MM.1S (cell line): Measurements from ENCODE around the gene KIRREL3.

Experiments used
- DNase-seq: peaks from one replicate; pipeline ENCODE4 v3.0.0-alpha.2; 2015
- H2AFZ ChIP-seq: fragments of 300-600 bp; sonication (generic); 2 replicates; pipeline ENCODE4 v1.6.0; 2016; ENCODE audit warnings: antibody characterized with exemption, low read length
- H3F3A ChIP-seq: fragments of 300-600 bp; sonication (generic); 2 replicates; pipeline ENCODE4 v1.6.1; 2016; ENCODE audit warnings: mild to moderate bottlenecking, antibody characterized with exemption, low read length, moderate library complexity, mixed read lengths; ENCODE audit not compliant: insufficient read depth
- H3K27ac ChIP-seq: fragments of 300-600 bp; sonication (generic); 2 replicates; pipeline ENCODE4 v1.5.1; 2016; ENCODE audit warnings: mild to moderate bottlenecking, low read length
- H3K27me3 ChIP-seq: fragments of 300-600 bp; sonication (generic); replicated peaks from 2 replicates; pipeline ENCODE4 v1.6.0; 2016; ENCODE audit warnings: low read length; ENCODE audit not compliant: insufficient read depth
- H3K36me3 ChIP-seq: fragments of 300-600 bp; sonication (generic); replicated peaks from 2 replicates; pipeline ENCODE4 v1.6.1; 2016; ENCODE audit warnings: mild to moderate bottlenecking, low read length, mixed read lengths; ENCODE audit not compliant: insufficient read depth
- H3K4me1 ChIP-seq: fragments of 300-600 bp; sonication (generic); 2 replicates; pipeline ENCODE4 v1.6.1; 2016; ENCODE audit warnings: low read length, mixed read lengths
- H3K4me2 ChIP-seq: fragments of 300-600 bp; sonication (generic); 2 replicates; pipeline ENCODE4 v1.6.0; 2016; ENCODE audit warnings: low read depth, low read length
- H3K4me3 ChIP-seq: fragments of 300-600 bp; sonication (generic); 2 replicates; pipeline ENCODE4 v1.5.1; 2016; ENCODE audit warnings: low read length, mixed read lengths
- H3K79me2 ChIP-seq: fragments of 300-600 bp; sonication (generic); 2 replicates; pipeline ENCODE4 v1.6.1; 2016; ENCODE audit warnings: mixed run types, low read length, mixed read lengths
- H3K9ac ChIP-seq: fragments of 300-600 bp; sonication (generic); 2 replicates; pipeline ENCODE4 v1.6.1; 2016; ENCODE audit warnings: low read length, mixed read lengths
- H3K9me2 ChIP-seq: fragments of 300-600 bp; sonication (generic); replicated peaks from 2 replicates; pipeline ENCODE4 v1.6.1; 2016; ENCODE audit warnings: mild to moderate bottlenecking, low read length, mixed read lengths; ENCODE audit not compliant: insufficient read depth
- H3K9me3 ChIP-seq: fragments of 300-600 bp; sonication (generic); replicated peaks from 2 replicates; pipeline ENCODE4 v1.6.1; 2016; ENCODE audit warnings: mild to moderate bottlenecking, low read length, mixed read lengths; ENCODE audit not compliant: insufficient read depth
- H4K20me1 ChIP-seq: fragments of 300-600 bp; sonication (generic); 2 replicates; pipeline ENCODE4 v1.6.1; 2016; ENCODE audit warnings: mild to moderate bottlenecking, low read length, moderate library complexity, mixed read lengths; ENCODE audit not compliant: insufficient read depth
- CTCF ChIP-seq: fragments of 300-600 bp; sonication (generic); IDR thresholded peaks from 2 replicates; pipeline ENCODE4 v1.5.1; 2016; ENCODE audit warnings: antibody characterized with exemption, low read length, mixed read lengths
- EZH2 ChIP-seq: fragments of 300-600 bp; sonication (generic); optimal IDR thresholded peaks from 2 replicates; pipeline ENCODE3; 2017; ENCODE audit warnings: low read depth, mild to moderate bottlenecking, antibody characterized with exemption, low read length, mixed read lengths
- EZH2phosphoT487 ChIP-seq: fragments of 300-600 bp; sonication (generic); IDR thresholded peaks from 2 replicates; pipeline ENCODE4 v1.6.1; 2018; ENCODE audit warnings: antibody characterized with exemption, low read length

KIRREL3 gene

DNA sequence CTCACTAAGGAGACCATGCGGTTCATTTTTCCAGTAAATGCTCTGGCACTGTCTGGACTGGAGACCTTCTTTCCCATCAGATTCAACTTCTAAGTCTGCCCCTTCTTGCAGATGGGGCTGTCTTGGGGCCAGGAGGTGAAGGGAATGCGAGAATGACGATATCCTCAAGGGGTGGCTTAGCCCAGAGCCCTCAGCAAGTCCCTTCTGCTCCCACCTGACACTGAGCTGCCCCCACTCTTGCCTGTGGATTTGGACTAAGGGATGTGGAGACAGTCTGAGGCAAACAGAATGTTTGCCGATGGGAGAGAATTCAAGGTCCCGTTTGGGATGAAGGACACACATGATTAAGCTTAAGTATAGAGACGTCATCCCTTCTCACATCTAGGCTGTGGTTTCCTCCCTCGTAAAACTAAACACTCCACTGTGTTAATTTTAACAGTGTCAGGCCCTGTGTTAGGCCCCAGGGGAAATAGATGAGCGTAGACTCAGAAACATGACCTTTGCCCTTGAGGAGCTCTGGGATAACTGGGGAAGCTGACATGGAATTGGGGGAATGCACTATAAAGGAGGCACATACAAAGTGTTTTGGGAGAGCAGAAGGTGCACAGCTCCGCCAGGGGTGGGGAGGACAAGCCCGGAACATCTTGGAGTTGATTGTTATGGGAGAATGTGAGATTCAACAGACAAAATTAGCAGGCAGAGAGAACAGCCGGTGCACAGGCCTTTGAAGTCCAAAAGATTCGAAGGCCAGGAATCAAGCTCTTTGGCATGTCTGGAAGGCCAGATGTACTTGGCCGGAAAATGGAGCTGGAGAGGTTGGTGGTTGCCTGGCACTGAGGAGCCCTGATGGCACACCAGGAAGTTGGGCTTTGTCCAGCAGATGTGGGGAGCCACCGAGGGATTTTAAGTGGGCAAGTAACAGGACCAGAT is 573.5 kb downstream of the KIRREL3 start:
- peaks cover 10% of the 10 kb centered on the region; the same call in 1 of the 2 replicates for H3K27me3 ChIP-seq
- H4K20me1 ChIP-seq: no peaks in the 10 kb centered on the region
- DNase-seq: no peak
- no peak overlapping the region for H3K9ac ChIP-seq
- no peak overlapping the region for H3K4me2 ChIP-seq
- no peak overlapping the region for H3K4me3 ChIP-seq
- no peaks in the 10 kb centered on the region for H3K9me2 ChIP-seq
- no peak overlapping the region for H2AFZ ChIP-seq
- H3F3A ChIP-seq: no peaks in the 10 kb centered on the region
- no peaks in the 10 kb centered on the region for H3K36me3 ChIP-seq
- TF ChIP-seq CTCF (no peak), EZH2phosphoT487 (no peak), EZH2 (no peak)
- no peaks in the 10 kb centered on the region for H3K9me3 ChIP-seq
- H3K4me1 ChIP-seq: no peaks in the 10 kb centered on the region
- H3K79me2 ChIP-seq: no peaks in the 10 kb centered on the region
- H3K27ac ChIP-seq: no peak overlapping the region

DNA sequence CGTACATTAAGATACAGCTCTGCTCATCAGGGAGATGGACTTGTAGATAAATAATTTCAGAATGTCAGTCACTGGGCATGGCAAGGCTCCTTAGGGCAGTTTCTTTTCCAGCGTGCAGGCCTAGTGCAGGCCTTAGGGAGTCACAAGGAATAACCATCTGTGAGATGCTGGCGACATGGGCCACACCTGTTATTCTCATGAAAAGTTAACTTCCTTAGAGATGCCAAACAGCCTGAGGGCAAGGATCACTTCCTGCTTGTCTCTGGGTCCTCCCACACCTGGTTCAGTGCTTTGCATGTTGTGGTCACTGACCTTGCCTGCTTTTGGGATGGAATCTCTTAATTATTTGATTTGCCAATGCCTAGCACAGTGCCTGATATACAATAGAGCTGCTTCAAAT is 574.5 kb downstream of the KIRREL3 start:
- Histone ChIP-seq H3K9ac (no peak overlapping the region), H3K4me1 (peaks cover 2% of the 10 kb centered on the region; the same call in 1 of the 2 replicates), H3F3A (no peaks in the 10 kb centered on the region), H3K4me2 (no peak overlapping the region), H4K20me1 (no peaks in the 10 kb centered on the region), H3K4me3 (no peak overlapping the region), H3K9me3 (no peaks in the 10 kb centered on the region), H3K9me2 (no peaks in the 10 kb centered on the region), H3K36me3 (no peaks in the 10 kb centered on the region), H3K27ac (no peak overlapping the region), H2AFZ (no peak overlapping the region), H3K79me2 (no peaks in the 10 kb centered on the region), H3K27me3 (peaks cover 10% of the 10 kb centered on the region; the same call in 1 of the 2 replicates)
- TF ChIP-seq EZH2phosphoT487: no peak
- no peak for TF ChIP-seq EZH2
- no peak for TF ChIP-seq CTCF
- DNase-seq: no peak

DNA sequence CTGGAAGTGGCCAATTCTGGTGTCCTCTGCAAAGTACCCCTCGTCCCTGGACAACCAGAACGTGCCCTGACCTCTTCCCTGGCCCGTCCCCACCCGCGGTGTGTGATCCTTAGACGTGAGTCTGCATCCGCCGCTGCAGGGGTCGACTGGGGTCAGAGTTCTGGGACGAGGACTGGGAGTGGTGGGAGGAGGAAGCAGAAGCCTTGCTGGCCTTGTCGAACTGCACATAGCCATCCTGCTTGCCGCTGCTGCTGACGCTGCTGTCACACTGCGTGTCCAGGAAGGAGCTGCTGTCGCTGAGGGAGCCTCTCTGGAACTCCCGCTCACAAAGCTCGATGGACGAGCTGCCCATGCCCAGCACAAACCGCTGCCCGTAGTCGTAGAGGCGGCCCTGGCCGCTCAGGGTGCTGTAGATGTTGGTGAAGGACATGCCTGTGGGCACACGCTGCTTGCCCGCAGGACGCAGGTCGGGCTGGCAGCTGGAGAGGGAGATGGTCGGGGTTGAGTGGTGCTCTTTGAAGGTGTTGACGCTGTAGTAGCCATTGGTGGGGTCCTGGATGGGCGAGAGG is 576.0 kb downstream of the KIRREL3 start:
- Histone ChIP-seq H3K4me2 (no peak overlapping the region), H3K9me3 (no peaks in the 10 kb centered on the region), H3K9ac (no peak overlapping the region), H3K27me3 (peaks cover 10% of the 10 kb centered on the region; the same call in 1 of the 2 replicates), H3K4me1 (peaks cover 14% of the 10 kb centered on the region), H3K9me2 (no peaks in the 10 kb centered on the region), H4K20me1 (no peaks in the 10 kb centered on the region), H3K36me3 (no peaks in the 10 kb centered on the region), H3K27ac (no peak overlapping the region), H3F3A (0 out of 2 replicates have a peak, but pooled peaks cover 6% of the 10 kb centered on the region), H3K79me2 (no peaks in the 10 kb centered on the region), H3K4me3 (no peak overlapping the region), H2AFZ (no peak overlapping the region)
- no peak for DNase-seq
- no peak for TF ChIP-seq EZH2
- TF ChIP-seq CTCF: no peak
- no peak for TF ChIP-seq EZH2phosphoT487
